GM06990 (cell line): ENCODE measurements around the gene APOL2.
A peak's percentile ranks its signal among the peaks of the same experiment; 100 is the strongest.

ENCODE experiments used
- DNase-seq: peaks from one replicate; pipeline ENCODE4 v3.0.0-alpha.2; 2011; ENCODE audit not compliant: insufficient read length; ENCODE audit errors: extremely low read depth
- H3K27me3 ChIP-seq: replicated peaks from 2 replicates; pipeline ENCODE4 v1.6.0; 2011; ENCODE audit warnings: low read length; ENCODE audit not compliant: control insufficient read depth, insufficient read depth
- H3K36me3 ChIP-seq: 2 replicates; pipeline ENCODE4 v1.5.1; 2011; ENCODE audit warnings: low read length; ENCODE audit not compliant: control insufficient read depth, insufficient read depth
- H3K4me3 ChIP-seq: replicated peaks from 2 replicates; pipeline ENCODE4 v1.5.1; 2011; ENCODE audit warnings: low read depth, mild to moderate bottlenecking, control low read depth, low read length
- CTCF ChIP-seq: IDR thresholded peaks from 2 replicates; pipeline ENCODE4 v1.5.1; 2011; ENCODE audit warnings: low read length, control low read depth, mild to moderate bottlenecking, inconsistent platforms; ENCODE audit not compliant: insufficient read depth, poor library complexity, severe bottlenecking

Gene APOL2

GRCh38 chr22:36238373-36239149 lies 766 bp downstream of the APOL2 start:
- no peak for DNase-seq
- no peak for TF ChIP-seq CTCF
- H3K27me3 ChIP-seq, result no peaks in the 10 kb centered on the region
- peak overlapping the region; percentile 85 for H3K4me3 ChIP-seq
- no peaks in the 10 kb centered on the region; the same call in 1 of the 2 replicates for H3K36me3 ChIP-seq

GRCh38 chr22:36237462-36238372 lies 1.6 kb downstream of the APOL2 start:
- no peak for TF ChIP-seq CTCF
- peak overlapping the region; percentile 85 for H3K4me3 ChIP-seq
- H3K36me3 ChIP-seq, result no peaks in the 10 kb centered on the region; the same call in none of the 2 replicates
- H3K27me3 ChIP-seq, result no peaks in the 10 kb centered on the region
- no peak for DNase-seq

- H3K4me3 ChIP-seq, result no peak overlapping the region
- no peaks in the 10 kb centered on the region for H3K27me3 ChIP-seq
- no peak for TF ChIP-seq CTCF
- H3K36me3 ChIP-seq, result peaks cover under 1% of the 10 kb centered on the region
- no peak for DNase-seq
Observed at GRCh38 chr22:36236388-36237319, 2.7 kb downstream of the APOL2 start.

GRCh38 chr22:36235585-36235984 lies 3.7 kb downstream of the APOL2 start:
- DNase-seq, result no peak
- TF ChIP-seq CTCF, result no peak
- Histone ChIP-seq H3K36me3 (peaks cover 4% of the 10 kb centered on the region), H3K27me3 (no peaks in the 10 kb centered on the region), H3K4me3 (no peak overlapping the region)

GRCh38 chr22:36234919-36235318 lies 4.4 kb downstream of the APOL2 start:
- no peak for DNase-seq
- Histone ChIP-seq H3K27me3 (no peaks in the 10 kb centered on the region), H3K36me3 (peaks cover 5% of the 10 kb centered on the region), H3K4me3 (no peak overlapping the region)
- TF ChIP-seq CTCF, result no peak
